Activated T-helper 1 cell treated with Interleukin-2 at 50 U/mL for 16 hours (primary cell): ENCODE data around the gene CCDC201.
A peak's percentile ranks its signal among the peaks of the same experiment; 100 is the strongest.

Experiments
- DNase-seq: peaks from one replicate; pipeline ENCODE4 v3.0.0-alpha.2; 2020; ENCODE audit warnings: low read depth

The CCDC201 gene

GRCh38 chr7:45873035-45873354 is at the start of gene CCDC201:
Gene CCDC201, minus strand, starts transcription at chr7:45873082. Its CDS starts 75 bp downstream, at chr7:45873007.
- DNase-seq, result no peak

DNA sequence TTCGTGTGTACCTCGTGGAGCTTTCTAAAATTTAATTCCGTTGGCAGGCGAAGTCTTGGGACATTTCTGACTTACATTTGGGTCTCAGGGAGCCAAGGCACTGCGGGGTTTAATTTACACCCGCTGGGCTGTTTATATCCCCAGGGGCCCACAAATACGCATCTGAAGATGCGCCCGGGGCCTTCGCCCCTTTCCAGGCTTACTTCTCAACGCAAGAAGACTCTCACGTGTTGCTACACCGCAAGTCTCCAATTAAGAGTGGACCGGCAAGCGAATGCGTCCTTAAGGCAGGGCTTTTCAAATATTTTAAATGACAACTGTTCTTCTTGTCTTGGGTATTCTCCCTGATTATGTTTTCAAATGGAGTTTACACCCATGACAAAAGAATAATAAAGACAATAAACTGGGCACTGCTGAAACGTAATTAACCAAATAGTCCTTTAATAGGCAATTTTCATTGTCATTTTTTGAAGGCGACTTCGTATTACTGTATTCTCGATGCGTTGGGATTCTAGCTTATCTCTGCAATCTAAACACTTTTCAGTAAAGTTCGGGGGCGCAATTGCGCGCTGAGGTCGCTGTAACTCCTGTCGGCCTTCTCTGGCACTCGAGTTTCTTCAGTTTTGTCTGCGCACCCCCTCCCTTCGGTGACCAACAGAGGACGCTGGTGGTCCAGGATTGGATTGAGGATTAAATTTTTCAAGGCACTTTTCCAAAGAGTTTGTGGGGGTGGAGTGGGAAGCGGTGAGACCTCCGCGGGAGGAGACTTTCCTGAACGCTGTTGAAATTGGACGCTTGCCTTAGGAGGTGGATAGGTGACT is 49.0 kb upstream of the CCDC201 start:
- DNase-seq, result no peak

GRCh38 chr7:45921381-45921698 is 48.5 kb upstream of the CCDC201 start:
- no peak for DNase-seq

DNA sequence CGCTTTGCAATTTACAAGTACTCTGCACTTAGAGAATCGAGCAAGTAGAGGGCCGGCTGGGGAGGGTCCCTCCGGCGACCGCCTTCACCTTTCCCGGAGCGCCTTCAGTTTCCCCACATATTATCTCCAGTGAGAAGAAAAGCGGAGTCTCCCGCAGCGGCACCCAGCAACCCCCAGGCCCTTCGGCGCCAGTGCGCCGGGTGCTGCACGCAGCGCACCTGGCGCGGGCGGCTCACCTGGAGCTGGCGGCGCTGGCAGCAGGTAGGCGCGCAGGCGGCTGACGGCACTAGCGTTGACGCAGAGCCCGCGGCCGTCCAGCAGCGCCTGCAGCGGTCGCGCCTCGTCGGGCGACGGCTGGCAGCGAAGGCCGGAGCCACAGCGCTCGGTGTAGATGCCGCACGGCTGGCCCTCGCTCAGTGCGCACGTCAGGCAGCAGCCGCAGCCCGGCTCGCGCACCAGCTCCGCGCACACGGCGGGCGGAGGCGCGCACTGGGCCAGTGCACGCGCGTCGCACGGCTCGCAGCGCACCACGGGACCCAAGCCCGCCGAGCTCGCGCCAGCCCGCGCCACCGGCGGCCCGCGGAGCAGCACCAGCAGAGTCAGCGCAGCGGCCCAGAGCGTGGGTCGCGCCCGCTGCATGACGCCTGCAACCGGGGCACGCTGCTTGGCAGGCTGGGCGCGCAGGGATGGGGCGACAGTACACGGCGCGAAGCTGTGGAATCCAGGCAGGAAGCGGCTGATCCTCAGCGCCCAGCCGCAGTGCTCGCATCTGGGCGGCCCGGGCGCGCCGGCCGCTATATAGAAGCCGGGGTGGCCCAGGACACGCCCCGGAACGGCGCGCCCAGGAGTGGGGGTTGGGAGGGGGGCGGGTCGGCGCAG is 47.9 kb upstream of the CCDC201 start, which contains the start of gene IGFBP3:
Gene IGFBP3, minus strand, starts transcription at position 771 of the 879 bp plus-strand sequence. Its CDS starts 132 bp downstream, at position 639.
- peak; percentile 23 for DNase-seq

DNA sequence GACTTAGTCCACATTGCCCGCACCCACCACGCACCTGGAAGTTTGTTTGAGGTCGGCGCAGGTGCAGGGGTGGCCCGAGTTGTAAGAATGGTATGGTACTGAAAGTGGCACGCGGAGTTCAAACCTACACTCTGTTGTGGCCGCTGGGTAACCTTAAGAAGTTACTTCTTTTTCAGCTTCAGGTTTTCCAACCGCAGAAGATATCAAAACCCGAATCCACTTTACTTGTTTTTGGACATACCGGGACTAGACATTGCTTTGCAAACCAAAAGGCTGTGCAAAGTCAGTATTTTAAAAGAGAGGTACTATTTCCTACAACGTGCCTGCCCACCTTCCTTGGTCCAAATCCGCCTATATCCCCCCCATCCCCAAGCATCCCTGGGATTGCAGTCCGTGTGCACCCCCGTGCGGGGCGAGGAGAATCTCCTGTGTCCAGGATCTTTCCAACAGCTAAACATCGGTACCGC is 47.1 kb upstream of the CCDC201 start:
- DNase-seq, result no peak

- DNase-seq, result no peak
Measured at GRCh38 chr7:45919231-45919784, 46.4 kb upstream of the CCDC201 start.

GRCh38 chr7:45918556-45918955 is 45.7 kb upstream of the CCDC201 start:
- no peak for DNase-seq

GRCh38 chr7:45917658-45918057 is 44.8 kb upstream of the CCDC201 start:
- peak; percentile 56 for DNase-seq

DNA sequence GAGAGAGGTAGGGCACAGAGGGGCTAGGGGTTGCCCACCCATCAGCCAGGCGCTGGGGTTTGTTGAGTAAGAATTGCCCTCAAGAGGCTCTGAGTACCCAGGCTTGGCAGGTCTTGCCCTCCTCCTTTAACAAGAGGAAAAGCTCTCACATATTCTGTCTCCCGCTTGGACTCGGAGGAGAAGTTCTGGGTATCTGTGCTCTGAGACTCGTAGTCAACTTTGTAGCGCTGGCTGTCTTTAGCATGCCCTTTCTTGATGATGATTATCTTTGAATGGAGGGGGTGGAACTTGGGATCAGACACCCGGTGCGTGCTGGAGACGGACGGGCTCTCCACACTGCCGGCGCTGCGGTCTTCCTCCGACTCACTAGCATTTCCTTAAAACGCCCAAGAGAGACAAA is 44.2 kb upstream of the CCDC201 start:
- no peak for DNase-seq

- DNase-seq, result no peak
Measured at GRCh38 chr7:45915606-45916005, 42.7 kb upstream of the CCDC201 start.

GRCh38 chr7:45914911-45915310 is 42.0 kb upstream of the CCDC201 start:
- no peak for DNase-seq

GRCh38 chr7:45912972-45913371 is 40.1 kb upstream of the CCDC201 start:
- DNase-seq, result no peak

GRCh38 chr7:45911311-45911710 is 38.4 kb upstream of the CCDC201 start:
- DNase-seq, result no peak

DNA sequence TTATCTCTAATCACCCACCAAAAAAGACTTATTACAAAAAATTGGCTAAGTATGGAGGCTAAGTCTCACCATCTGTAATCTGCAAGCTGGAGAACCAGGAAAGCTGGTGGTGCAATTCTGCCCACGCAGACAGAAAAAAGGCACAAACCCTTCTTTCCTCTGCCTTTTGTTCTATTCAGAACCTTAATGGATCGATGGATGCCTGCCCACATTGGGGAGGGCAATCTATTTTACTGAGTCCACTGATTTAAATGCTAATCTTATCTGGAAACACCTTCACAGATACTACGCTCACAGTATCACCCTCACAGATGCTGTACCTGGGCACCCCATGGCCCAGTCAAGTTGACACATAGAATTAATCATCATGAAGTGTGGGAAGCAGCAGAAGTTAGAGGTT is 38.0 kb upstream of the CCDC201 start:
- no peak for DNase-seq

DNA sequence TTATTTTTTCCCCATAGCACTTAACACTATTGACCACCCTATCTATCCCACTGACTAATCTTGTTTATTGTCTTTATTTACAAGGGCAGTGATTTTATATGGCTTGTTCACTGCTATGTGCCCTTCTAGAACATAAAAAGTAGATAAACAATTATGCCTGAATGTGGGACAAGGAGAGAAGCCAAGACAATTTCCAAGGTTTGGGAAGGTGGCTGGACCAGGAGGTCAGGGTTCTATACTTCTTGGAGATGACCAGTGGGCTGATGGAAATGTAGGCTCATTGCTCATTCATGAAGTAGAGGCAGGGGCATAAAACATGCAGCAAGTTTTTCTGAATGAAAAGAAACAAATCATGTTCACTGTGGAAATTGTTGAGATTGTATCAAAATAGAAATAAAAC is 36.7 kb upstream of the CCDC201 start:
- no peak for DNase-seq

DNA sequence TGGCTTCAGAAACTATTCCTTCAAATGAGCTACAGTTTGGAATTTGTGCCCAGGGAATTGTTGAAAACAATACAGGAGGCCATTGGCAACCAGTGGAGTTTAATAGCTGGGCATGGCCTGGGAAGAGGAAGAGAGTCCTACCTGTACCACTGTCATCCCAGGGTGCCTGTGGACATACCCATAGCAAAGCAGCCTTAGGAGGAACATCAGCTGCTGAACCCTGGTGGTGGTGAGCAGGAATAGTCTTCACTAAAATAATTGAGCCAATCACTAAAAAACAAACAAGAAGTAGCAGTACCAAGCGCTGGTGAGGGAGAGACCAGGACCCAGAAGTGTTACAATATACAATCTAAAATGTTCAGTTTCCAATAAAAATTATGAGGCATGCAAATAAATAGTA is 29.9 kb upstream of the CCDC201 start:
- DNase-seq, result no peak

- DNase-seq, result no peak
Measured at GRCh38 chr7:45901566-45901965, 28.7 kb upstream of the CCDC201 start.

- no peak for DNase-seq
Measured at GRCh38 chr7:45898222-45898621, 25.3 kb upstream of the CCDC201 start.

DNA sequence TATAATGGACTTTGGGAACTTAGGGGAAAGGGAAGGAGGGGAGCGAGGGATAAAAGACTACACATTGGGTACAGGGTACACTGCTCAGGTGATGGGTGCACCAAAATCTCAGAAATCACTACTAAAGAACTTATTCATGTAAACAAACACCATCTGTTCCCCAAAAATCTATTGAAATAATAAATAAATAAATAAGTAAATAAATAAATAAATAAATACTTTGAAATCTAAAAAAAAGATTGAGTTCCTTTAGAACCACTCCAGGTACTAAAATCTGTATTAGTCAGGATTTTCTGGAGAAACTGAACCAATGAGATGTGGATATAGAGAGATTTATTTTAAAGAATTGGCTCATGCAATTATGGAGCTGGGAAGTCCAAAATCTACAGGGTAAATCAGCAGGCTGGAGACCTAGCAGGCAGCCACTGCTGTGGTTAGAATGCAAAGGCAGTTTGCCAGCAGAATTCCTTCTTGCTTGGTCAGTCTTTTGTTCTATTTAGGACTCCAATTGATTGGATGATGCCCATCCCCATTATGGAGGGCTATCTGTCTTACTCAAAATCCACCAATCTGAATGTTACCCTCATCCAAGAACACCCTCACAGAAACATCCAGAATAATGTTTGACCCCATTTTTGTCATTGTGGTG is 24.3 kb upstream of the CCDC201 start:
- no peak for DNase-seq

DNA sequence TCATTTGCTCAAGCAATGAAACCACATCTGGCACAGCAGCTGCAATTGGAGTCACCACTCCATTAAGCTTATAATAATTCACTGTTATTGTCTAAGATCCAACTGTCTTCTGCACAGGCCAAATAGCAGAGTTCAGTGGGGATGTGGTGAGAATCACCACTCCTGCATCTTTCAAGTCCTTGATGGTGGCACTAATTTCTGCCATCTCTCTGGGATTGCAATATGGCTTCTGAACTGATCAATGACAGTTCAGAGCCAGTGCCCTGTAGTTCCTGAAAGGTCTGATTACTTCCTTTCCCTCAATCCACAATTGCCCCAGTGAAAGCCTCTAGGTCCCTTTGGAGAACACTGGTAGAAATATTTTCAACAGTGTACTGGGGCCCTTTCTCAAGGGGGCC is 21.8 kb upstream of the CCDC201 start:
- DNase-seq, result no peak

GRCh38 chr7:45893996-45894664 is 21.2 kb upstream of the CCDC201 start:
- DNase-seq, result no peak
